LHCN-M2 (cell line): ENCODE data around the gene SERPINA9. TPM values are rescaled to one million over a fixed set of nuclear protein-coding genes. Genes with fewer than 3 reads are reported as not detected.
"Not testable (repeated sequence)": the region's sequence is repeated elsewhere in the genome, so short reads cannot be mapped to it uniquely, and the experiment has no call there.

Source experiments
- DNase-seq: peaks from one replicate; pipeline ENCODE4 v3.0.0-alpha.2; 2012; ENCODE audit warnings: low read depth
- polyA plus RNA-seq: library from polyadenylated mRNA; unstranded; fragments of >200 nt; gene quantifications from one replicate; pipeline ENCODE4 v1.2.1, GENCODE V29; 2012; ENCODE audit warnings: missing spikeins
- total RNA-seq: library from RNA; depleted of rRNA; stranded (reverse); fragments of >200 nt; gene quantifications from 2 replicates; pipeline ENCODE4 v1.2.3, GENCODE V29; 2014; rRNA removed

Gene SERPINA9
- 0.32 TPM in 1 of 2 replicates, not detected in the other for total RNA-seq
- polyA plus RNA-seq, result 0.79 TPM

- DNase-seq, result no peak
These were observed at the start of gene SERPINA9 for GRCh38 chr14:94476023-94476422. TSS of gene SERPINA9 (minus strand) at chr14:94476197. CDS start at chr14:94469840, 6,357 bp downstream.

- no peak for DNase-seq
These were observed 48.1 kb upstream of the SERPINA9 start for GRCh38 chr14:94524093-94524492.

GRCh38 chr14:94523265-94523664, 47.3 kb upstream of the SERPINA9 start:
- no peak for DNase-seq

GRCh38 chr14:94522115-94522724, 46.2 kb upstream of the SERPINA9 start:
- DNase-seq, result no peak

GRCh38 chr14:94521375-94522114, 45.5 kb upstream of the SERPINA9 start:
- DNase-seq, result no peak

- no peak for DNase-seq
These were observed 41.8 kb upstream of the SERPINA9 start for GRCh38 chr14:94517641-94518257.

- no peak for DNase-seq
These were observed 41.2 kb upstream of the SERPINA9 start for GRCh38 chr14:94517248-94517640.

GRCh38 chr14:94515856-94516255, 39.9 kb upstream of the SERPINA9 start:
- no peak for DNase-seq

- DNase-seq, result no peak
These were observed 39.4 kb upstream of the SERPINA9 start for GRCh38 chr14:94515426-94515825.

- no peak for DNase-seq
These were observed 38.4 kb upstream of the SERPINA9 start for GRCh38 chr14:94514351-94514750.

GRCh38 chr14:94510481-94510880, 34.5 kb upstream of the SERPINA9 start:
- not testable (repeated sequence) for DNase-seq

GRCh38 chr14:94509356-94509755, 33.4 kb upstream of the SERPINA9 start, which contains the start of gene SERPINA12:
TSS of gene SERPINA12 (minus strand) at chr14:94509469. CDS start at chr14:94498397, 11,072 bp downstream.
- no peak for DNase-seq

- no peak for DNase-seq
These were observed 29.6 kb upstream of the SERPINA9 start for GRCh38 chr14:94505641-94506040.

- DNase-seq, result no peak
These were observed 29.2 kb upstream of the SERPINA9 start for GRCh38 chr14:94505206-94505605.

GRCh38 chr14:94501588-94502516, 25.9 kb upstream of the SERPINA9 start:
- no peak for DNase-seq

- no peak for DNase-seq
These were observed 24.3 kb upstream of the SERPINA9 start for GRCh38 chr14:94500264-94500663.

GRCh38 chr14:94499673-94500072, 23.7 kb upstream of the SERPINA9 start:
- DNase-seq, result no peak

GRCh38 chr14:94498215-94498614, 22.2 kb upstream of the SERPINA9 start:
- DNase-seq, result no peak

- DNase-seq, result no peak
These were observed 18.1 kb upstream of the SERPINA9 start for GRCh38 chr14:94494085-94494484.

GRCh38 chr14:94491511-94491910, 15.5 kb upstream of the SERPINA9 start:
- no peak for DNase-seq

- no peak for DNase-seq
These were observed 13.3 kb upstream of the SERPINA9 start for GRCh38 chr14:94489336-94489735.
